Motor neuron (in vitro differentiated cells): ENCODE measurements around the gene APPL2. TPM values are rescaled to one million over a fixed set of nuclear protein-coding genes. Genes with fewer than 3 reads are reported as not detected.

Experiments
- ATAC-seq, 8 experiments: fragments of 200-7000 bp; cut with Tn5 transposase; replicated peaks in 6 of 8; 2 replicates each; pipeline ENCODE4 v1.8.0; 2021; ENCODE audit warnings: mild to moderate bottlenecking in 8 of 8, moderate library complexity in 8 of 8
- H3K27ac ChIP-seq, 2 donors: fragments of 250-450 bp; sonication (Bioruptor Pico); 2 replicates each; pipeline ENCODE4 v1.9.0; 2021; ENCODE audit warnings: antibody characterized with exemption in 2 of 2, mild to moderate bottlenecking in 2 of 2, moderate library complexity in 1 of 2
- H3K4me1 ChIP-seq, 2 donors: fragments of 250-450 bp; sonication (Bioruptor Pico); replicated peaks in 1 of 2; 2 replicates each; pipeline ENCODE4 v1.6.1; 2021; ENCODE audit warnings: antibody characterized with exemption in 2 of 2, mild to moderate bottlenecking in 2 of 2, moderate library complexity in 1 of 2
- H3K4me3 ChIP-seq, 5 donors: fragments of 250-450 bp; sonication (Bioruptor Pico); 2 replicates each; pipeline ENCODE4 v1.9.0; 2021; ENCODE audit warnings: antibody characterized with exemption in 5 of 5, mild to moderate bottlenecking in 5 of 5, moderate library complexity in 4 of 5
- WGBS, 10 experiments: fragments of 450-650 bp; shearing (Covaris generic); methylation state at CpG; one replicate each; pipeline ENCODE4 v1.0.0; 2022; 5-methylcytosine and 5-hydroxymethylcytosine counted together
- in situ Hi-C, 9 experiments: fragments of 400-800 bp; cut with MboI; loops; one replicate each; pipeline ENCODE4 v1.15.0; 2021; ENCODE audit warnings: low sequenced_read_pairs in 9 of 9, low pct_unique_long_range_greater_than_20kb in 2 of 9; ENCODE audit not compliant: unreplicated experiment in 9 of 9
- total RNA-seq, 8 experiments: library from RNA; unstranded; fragments of 300-600 nt; gene quantifications; 2 replicates each; pipeline versions ENCODE4 v1.2.3 to v1.2.4, GENCODE V29; 2022

Gene APPL2
- total RNA-seq, 8 experiments from 2014 or later: 14.5 to 50.9 (median 19.2) TPM

- no peak overlapping the region for H3K27ac ChIP-seq
- WGBS, 10 experiments: 21 to 100% (median 94%) methylated on average over 2 to 4 of the region's 4 CpGs; no CpG with 5 or more reads in 1 of the 10 experiments
- in situ Hi-C loops: no loop called here
- H3K4me1 ChIP-seq: no peaks in the 10 kb centered on the region
- no peak for ATAC-seq
- H3K4me3 ChIP-seq: no peak overlapping the region
These were observed 9.3 kb upstream of the APPL2 start for GRCh38 chr12:105245291-105245690.

- H3K4me3 ChIP-seq: no peak overlapping the region
- no peak for ATAC-seq
- H3K27ac ChIP-seq: no peak overlapping the region
- H3K4me1 ChIP-seq: peaks cover 0 to 3% of the 10 kb centered on the region in 2 donors
- in situ Hi-C loops: no loop called here
- WGBS, 10 experiments: 38 to 92% (median 71%) methylated on average over 1 of the region's 1 CpG; no CpG with 5 or more reads in 1 of the 10 experiments
These were observed 4.3 kb upstream of the APPL2 start for GRCh38 chr12:105240228-105240627.

GRCh38 chr12:105239304-105239703, 3.3 kb upstream of the APPL2 start:
- in situ Hi-C loops: no loop called here
- H3K4me3 ChIP-seq: no peak overlapping the region
- no peak overlapping the region for H3K27ac ChIP-seq
- 28 to 77% (median 66%) methylated on average over 1 to 5 of the region's 5 CpGs for WGBS, 10 experiments
- ATAC-seq: peak in 1 of 8 experiments; percentile 19
- H3K4me1 ChIP-seq: peaks cover under 1 to 8% of the 10 kb centered on the region in 2 donors

DNA sequence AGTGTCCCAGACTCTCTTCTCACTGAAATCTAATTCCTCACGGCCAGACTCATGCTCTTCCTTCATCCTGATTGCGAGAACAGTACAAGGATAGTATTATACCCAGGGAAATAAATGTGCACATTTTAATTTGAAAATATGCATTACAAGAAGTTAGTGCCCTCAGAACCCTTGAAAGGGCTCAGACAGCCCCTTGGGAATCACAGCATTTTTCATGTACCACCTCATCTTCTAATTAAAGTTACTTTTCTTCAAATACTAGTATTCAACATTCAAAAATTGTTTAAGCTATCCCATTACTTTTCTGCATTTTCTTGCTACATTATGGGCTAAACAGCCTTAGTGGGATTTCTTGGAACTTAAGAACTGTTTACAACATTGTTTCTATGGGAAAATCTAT, 1.7 kb upstream of the APPL2 start:
- in situ Hi-C loops: no loop called here
- Histone ChIP-seq H3K27ac (no peak overlapping the region), H3K4me1 (peaks cover 12 to 24% of the 10 kb centered on the region in 2 donors), H3K4me3 (no peak overlapping the region)
- 0 to 100% (median 86%) methylated on average over 1 to 2 of the region's 2 CpGs; no CpG with 5 or more reads in 1 of the 10 experiments for WGBS, 10 experiments
- ATAC-seq: no peak

DNA sequence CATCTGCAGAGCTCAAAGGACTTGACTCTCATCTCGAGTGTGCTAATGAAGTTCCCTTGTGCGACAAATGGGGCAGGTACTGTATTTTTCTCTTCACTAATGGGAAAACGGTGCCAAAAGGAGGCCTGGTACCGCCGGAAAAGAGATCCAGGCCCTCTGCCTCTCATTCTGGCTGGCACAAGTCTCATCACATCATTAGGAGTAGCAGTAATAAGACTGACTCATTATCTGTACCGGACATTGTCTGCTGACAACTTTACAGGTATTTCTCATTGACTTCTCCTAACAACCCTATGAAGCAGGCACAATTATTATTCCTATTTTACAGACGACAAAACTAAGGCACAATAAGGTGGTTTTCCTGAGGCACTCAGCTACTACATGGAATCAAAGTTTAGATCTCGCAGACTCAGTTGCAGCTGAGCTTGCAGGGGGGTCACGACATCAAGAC, 668 bp downstream of the APPL2 start:
- Histone ChIP-seq H3K27ac (peak overlapping the region; percentile 92 to 96), H3K4me1 (peaks cover 26 to 35% of the 10 kb centered on the region in 2 donors), H3K4me3 (peak overlapping the region; percentile 69 to 99 (median 88))
- ATAC-seq: peak in 3 of 8 experiments; percentile 1 to 2 (median 1)
- in situ Hi-C loops: no loop called here
- 0 to 8% (median 2%) methylated on average over 1 to 8 of the region's 9 CpGs; no CpG with 5 or more reads in 1 of the 10 experiments for WGBS, 10 experiments

GRCh38 chr12:105234197-105234596, 1.8 kb downstream of the APPL2 start:
- ATAC-seq: no peak
- 80 to 100% (median 100%) methylated on average over 1 of the region's 1 CpG; no CpG with 5 or more reads in 5 of the 10 experiments for WGBS, 10 experiments
- Histone ChIP-seq H3K4me1 (peaks cover 29 to 35% of the 10 kb centered on the region in 2 donors), H3K27ac (no peak overlapping the region), H3K4me3 (peak overlapping the region; percentile 69 to 99 (median 88))
- in situ Hi-C loops: no loop called here

DNA sequence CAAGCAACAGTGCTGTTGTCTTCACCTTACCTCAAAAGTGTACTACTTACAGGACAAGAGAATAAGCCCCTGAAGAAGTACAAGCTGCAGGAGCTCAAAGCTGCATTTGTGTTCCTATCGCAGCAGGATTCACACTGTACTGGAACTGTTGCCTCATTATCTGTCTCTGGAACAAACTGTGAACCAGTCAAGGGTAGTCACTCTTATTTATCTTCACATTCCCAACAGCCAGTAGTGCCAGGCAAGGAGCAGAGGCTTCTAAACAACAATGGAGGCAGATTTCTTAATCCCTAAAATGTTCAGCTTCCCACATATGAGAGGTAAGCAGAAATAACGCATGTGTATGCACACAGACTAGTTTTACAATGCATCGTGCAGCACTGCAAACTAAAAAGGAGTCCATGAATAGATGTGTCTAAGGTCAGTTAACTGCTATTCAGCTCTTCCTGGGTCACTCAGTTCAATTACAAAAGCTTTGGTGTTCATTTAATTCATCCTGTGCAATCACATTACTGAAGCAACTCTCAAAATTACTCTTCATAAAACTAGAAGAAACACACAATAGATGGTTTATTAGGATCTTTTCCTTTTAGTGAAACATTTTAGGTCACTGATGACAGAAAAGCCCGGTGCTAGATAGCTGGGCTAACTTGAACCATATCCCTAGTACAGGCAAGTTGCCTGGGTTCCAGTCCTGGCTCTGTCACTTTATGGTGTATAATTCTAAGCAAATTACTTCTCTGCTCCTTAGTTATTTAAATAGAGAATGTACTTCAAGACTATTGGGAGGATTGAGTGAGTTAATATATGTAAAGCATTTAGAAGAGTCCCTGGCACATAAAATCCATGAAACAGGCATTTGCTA, 2.7 kb downstream of the APPL2 start:
- peaks cover 35 to 36% of the 10 kb centered on the region in 2 donors for H3K4me1 ChIP-seq
- in situ Hi-C loops: no loop called here
- peak overlapping the region; percentile 4 to 69 (median 15) for H3K4me3 ChIP-seq
- no peak for ATAC-seq
- WGBS, 10 experiments: 0 to 30% (median 10%) methylated on average over 1 to 4 of the region's 4 CpGs
- peak overlapping the region; percentile 53 to 58 for H3K27ac ChIP-seq

GRCh38 chr12:105231396-105231795, 4.6 kb downstream of the APPL2 start:
- no peak overlapping the region for H3K27ac ChIP-seq
- peak in 1 of 8 experiments; percentile 2 for ATAC-seq
- H3K4me1 ChIP-seq: peaks cover 32 to 36% of the 10 kb centered on the region in 2 donors
- no peak overlapping the region for H3K4me3 ChIP-seq
- in situ Hi-C loops: no loop called here
- 33 to 88% (median 79%) methylated on average over 1 to 4 of the region's 5 CpGs; no CpG with 5 or more reads in 5 of the 10 experiments for WGBS, 10 experiments

GRCh38 chr12:105229371-105229770, 6.6 kb downstream of the APPL2 start:
- ATAC-seq: peak in 2 of 8 experiments; percentile 16 to 66
- no peak overlapping the region for H3K27ac ChIP-seq
- no peak overlapping the region for H3K4me3 ChIP-seq
- in situ Hi-C loops: no loop called here
- peaks cover 32 to 36% of the 10 kb centered on the region in 2 donors for H3K4me1 ChIP-seq
- 13 to 100% (median 82%) methylated on average over 1 to 2 of the region's 2 CpGs; no CpG with 5 or more reads in 2 of the 10 experiments for WGBS, 10 experiments

DNA sequence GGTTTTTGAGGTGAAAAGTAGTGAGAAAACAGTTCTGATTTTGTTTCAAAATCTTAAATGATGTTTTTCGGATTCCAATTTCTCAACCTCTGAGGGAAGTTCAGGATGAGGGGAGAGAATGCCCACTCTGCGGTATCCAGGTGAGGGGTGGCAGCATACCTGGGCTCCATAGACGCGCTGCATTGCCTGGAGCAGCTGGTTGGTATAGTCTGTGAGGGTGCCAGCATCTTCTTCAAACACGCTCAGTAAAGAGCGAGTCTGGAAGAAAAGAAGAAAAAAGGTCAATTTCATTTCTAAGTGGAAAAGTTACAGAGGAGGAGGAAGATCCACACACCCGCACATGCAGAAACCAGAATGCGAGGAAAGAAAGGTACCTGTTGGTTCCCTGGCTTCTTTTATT, 7.0 kb downstream of the APPL2 start:
- no peak for ATAC-seq
- H3K4me1 ChIP-seq: peaks cover 28 to 32% of the 10 kb centered on the region in 2 donors
- no peak overlapping the region for H3K4me3 ChIP-seq
- in situ Hi-C loops: no loop called here
- 29 to 100% (median 92%) methylated on average over 1 to 8 of the region's 8 CpGs; no CpG with 5 or more reads in 2 of the 10 experiments for WGBS, 10 experiments
- no peak overlapping the region for H3K27ac ChIP-seq

- ATAC-seq: peak in 3 of 8 experiments; percentile 17 to 38 (median 37)
- peaks cover 23 to 27% of the 10 kb centered on the region in 2 donors for H3K4me1 ChIP-seq
- in situ Hi-C loops: no loop called here
- WGBS, 10 experiments: 0 to 70% (median 20%) methylated on average over 1 of the region's 1 CpG; no CpG with 5 or more reads in 1 of the 10 experiments
- H3K27ac ChIP-seq: no peak overlapping the region
- H3K4me3 ChIP-seq: no peak overlapping the region
These were observed 7.5 kb downstream of the APPL2 start for GRCh38 chr12:105228494-105228893.

DNA sequence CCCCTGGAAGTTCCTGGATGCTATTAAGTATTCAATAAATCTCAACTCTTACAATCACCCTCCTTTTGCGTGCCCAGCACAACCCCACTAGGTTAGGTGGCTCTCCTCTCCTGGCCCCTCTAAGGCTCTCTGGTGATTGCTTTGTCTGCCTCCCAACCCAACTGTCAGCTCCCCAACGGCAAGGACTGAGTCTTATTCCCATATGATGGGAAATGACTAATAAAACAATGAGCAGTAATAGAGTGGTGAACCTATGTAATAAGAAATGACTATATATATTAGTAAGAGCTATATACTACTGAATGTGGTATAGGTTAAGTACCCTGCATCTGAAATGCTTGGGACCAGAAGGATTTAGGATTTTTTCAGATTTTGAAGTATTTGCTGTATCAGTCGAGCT, 8.1 kb downstream of the APPL2 start:
- Histone ChIP-seq H3K27ac (no peak overlapping the region), H3K4me3 (no peak overlapping the region), H3K4me1 (peaks cover 17 to 26% of the 10 kb centered on the region in 2 donors)
- no peak for ATAC-seq
- WGBS, 10 experiments: 40 to 100% (median 82%) methylated on average over 1 to 3 of the region's 3 CpGs; no CpG with 5 or more reads in 2 of the 10 experiments
- in situ Hi-C loops: no loop called here

- Histone ChIP-seq H3K4me3 (no peak overlapping the region), H3K4me1 (peaks cover 4 to 11% of the 10 kb centered on the region in 2 donors), H3K27ac (no peak overlapping the region)
- ATAC-seq: peak in 5 of 8 experiments; percentile 34 to 88 (median 67)
- in situ Hi-C loops: no loop called here
- 5 to 100% (median 63%) methylated on average over 1 to 7 of the region's 8 CpGs for WGBS, 10 experiments
These were observed 9.8 kb downstream of the APPL2 start for GRCh38 chr12:105226219-105226618.
